GM21529 (cell line): ENCODE data around the gene LGALS4.
"Not testable (repeated sequence)": the region's sequence is repeated elsewhere in the genome, so short reads cannot be mapped to it uniquely, and the experiment has no call there.

ENCODE experiments used
- ATAC-seq: cut with Tn5 transposase; IDR thresholded peaks from one replicate; pipeline ENCODE4 v1.9.1; 2021; ENCODE audit not compliant: unreplicated experiment

Gene LGALS4

GRCh38 chr19:38796154-38796553, 16.6 kb downstream of the LGALS4 start:
- no peak for ATAC-seq

- no peak for ATAC-seq
Observed at GRCh38 chr19:38795549-38795948, 17.2 kb downstream of the LGALS4 start.

GRCh38 chr19:38793671-38794070, 19.1 kb downstream of the LGALS4 start:
- ATAC-seq = no peak

- ATAC-seq = no peak
Observed at GRCh38 chr19:38793177-38793576, 19.6 kb downstream of the LGALS4 start.

GRCh38 chr19:38792250-38793111, 20.3 kb downstream of the LGALS4 start:
- ATAC-seq = no peak

- not testable (repeated sequence) for ATAC-seq
Observed at GRCh38 chr19:38791451-38792064, 21.2 kb downstream of the LGALS4 start.

GRCh38 chr19:38790507-38791403, 22.0 kb downstream of the LGALS4 start:
- not testable (repeated sequence) for ATAC-seq

GRCh38 chr19:38788478-38789243, 24.1 kb downstream of the LGALS4 start, which contains the start of gene LGALS7B:
Gene LGALS7B, plus strand, starts transcription at chr19:38789200. Its CDS starts 27 bp downstream, at chr19:38789227.
- no peak for ATAC-seq

- no peak for ATAC-seq
Observed at GRCh38 chr19:38786572-38787265, 26.0 kb downstream of the LGALS4 start.

- ATAC-seq = not testable (repeated sequence)
Observed at GRCh38 chr19:38786061-38786460, 26.7 kb downstream of the LGALS4 start.

- no peak for ATAC-seq
Observed at GRCh38 chr19:38785187-38785699, 27.5 kb downstream of the LGALS4 start.

GRCh38 chr19:38784224-38784623, 28.5 kb downstream of the LGALS4 start:
- ATAC-seq = no peak

GRCh38 chr19:38782212-38782611, 30.5 kb downstream of the LGALS4 start:
- not testable (repeated sequence) for ATAC-seq

GRCh38 chr19:38781058-38781457, 31.7 kb downstream of the LGALS4 start:
- ATAC-seq = no peak

- ATAC-seq = no peak
Observed at GRCh38 chr19:38780443-38780842, 32.3 kb downstream of the LGALS4 start.

- no peak for ATAC-seq
Observed at GRCh38 chr19:38778733-38779132, 34.0 kb downstream of the LGALS4 start.

- no peak for ATAC-seq
Observed at GRCh38 chr19:38774181-38774950, 38.4 kb downstream of the LGALS4 start.

- ATAC-seq = no peak
Observed at GRCh38 chr19:38773469-38774177, 39.1 kb downstream of the LGALS4 start, which contains the start of gene LGALS7. Gene LGALS7, minus strand, starts transcription at chr19:38773517. Its CDS starts 25 bp downstream, at chr19:38773492.
